Left hindlimb (tissue), 1 donor: ENCODE measurements around the gene TYSND1.
"Not testable (repeated sequence)": the region's sequence is repeated elsewhere in the genome, so short reads cannot be mapped to it uniquely, and the experiment has no call there.

Experiments used
- DNase-seq: peaks from one replicate; pipeline ENCODE4 v3.0.0-alpha.2; 2018

TYSND1 gene

DNA sequence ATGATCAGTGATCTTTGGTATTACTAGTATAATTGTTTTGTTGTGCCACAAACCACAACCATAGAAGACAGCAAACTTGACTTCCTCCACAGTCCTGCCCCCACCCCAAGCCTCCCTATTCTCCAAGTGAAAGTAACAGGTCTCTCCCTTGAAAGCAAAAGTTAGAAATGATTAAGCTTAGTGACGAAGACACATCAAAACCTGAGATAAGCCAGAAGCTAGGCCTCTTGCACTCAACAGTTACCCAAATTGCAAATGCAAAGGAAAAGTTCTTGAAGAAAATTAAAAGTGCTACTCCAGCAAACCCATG, 16.3 kb upstream of the TYSND1 start:
- DNase-seq, result no peak

DNA sequence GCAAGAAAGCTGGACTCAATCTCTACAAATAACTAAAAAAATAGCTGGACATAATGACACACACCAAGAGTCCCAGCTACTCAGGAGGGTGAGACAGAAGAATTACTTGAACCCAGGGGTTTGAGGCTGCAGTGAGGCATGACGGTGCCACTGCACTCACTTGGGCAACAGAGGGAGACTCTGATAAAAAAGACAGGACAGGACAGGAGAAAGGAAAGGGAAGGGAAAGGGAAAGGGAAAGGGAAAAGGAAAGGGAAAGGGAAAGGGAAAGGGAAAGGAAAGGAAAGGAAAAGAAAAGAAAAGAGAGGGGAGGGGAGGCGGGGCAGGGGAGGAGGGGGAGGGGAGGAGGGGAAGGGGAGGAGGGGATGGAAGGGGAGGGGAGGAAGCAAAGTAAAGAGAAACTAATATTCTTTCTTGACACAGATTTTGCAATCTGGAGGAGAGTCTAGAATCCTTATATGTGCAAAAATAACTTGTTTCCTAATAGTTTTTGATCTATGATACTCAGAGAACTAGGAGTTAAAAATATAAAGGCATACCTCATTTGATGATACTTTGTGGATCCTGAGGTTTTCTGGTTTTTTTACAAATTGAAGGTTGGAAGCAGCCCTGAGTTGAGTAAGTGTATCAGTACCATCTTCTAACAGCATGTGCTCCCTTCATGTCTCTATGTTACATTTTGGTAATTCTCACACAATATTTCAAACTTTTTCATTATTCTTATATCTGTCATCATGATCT, 15.8 kb upstream of the TYSND1 start:
- no peak for DNase-seq

DNA sequence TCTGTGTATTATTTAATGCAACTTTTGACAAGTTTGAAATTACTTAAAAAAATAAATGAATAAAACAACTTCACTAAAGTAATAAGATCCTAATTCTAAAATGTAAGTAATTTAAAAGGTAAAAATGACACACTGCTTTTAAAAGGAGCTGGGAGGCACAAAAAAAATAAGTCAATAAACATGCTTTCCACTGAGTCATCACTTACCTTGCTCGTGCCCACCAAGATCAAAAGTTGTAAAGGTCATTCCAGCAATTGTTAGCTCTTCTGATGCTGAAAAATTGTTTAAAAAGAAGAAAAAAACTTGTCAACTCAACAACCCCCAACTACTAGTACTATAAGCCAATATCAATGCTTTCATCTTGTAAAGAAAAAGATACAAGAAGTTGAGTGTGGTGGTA, 14.3 kb upstream of the TYSND1 start:
- DNase-seq, result no peak

DNA sequence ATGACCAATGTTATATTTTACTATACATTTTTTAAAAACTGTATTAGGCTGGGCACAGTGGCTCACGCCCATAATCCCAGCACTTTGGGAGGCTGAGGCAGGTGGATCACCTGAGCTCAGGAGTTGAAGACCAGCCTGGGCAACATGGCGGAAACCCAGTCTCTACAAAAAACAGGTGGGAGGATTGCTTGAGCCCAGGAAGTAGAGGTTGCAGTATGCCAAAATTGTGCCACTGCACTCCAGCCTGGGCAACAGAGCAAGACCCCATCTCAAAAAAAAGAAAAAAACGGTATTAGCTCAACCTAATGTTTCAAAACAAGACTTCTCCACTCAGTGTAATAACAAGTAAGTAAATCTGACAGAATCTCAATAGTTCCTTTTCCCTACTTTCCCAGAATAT, 12.9 kb upstream of the TYSND1 start:
- DNase-seq, result not testable (repeated sequence)

DNA sequence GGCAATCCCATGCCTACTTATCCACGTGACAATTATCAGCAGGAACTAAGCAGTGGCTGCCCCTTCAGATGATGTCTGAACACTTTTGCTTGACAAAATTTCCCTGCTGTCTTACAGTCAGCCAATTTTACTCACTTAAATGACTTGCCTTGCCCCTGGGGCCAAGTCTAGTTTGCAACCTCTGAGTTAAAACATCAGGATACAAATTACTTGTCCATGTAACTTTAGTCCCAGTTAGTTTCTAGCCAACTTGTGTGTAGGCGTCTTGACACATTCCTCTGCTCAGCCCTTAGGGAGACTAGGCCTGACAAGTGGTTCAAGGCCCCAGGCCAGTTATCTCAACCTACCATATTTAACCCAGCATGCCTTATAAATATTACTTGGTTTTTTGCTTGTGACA, 11.6 kb upstream of the TYSND1 start:
- DNase-seq, result no peak

DNA sequence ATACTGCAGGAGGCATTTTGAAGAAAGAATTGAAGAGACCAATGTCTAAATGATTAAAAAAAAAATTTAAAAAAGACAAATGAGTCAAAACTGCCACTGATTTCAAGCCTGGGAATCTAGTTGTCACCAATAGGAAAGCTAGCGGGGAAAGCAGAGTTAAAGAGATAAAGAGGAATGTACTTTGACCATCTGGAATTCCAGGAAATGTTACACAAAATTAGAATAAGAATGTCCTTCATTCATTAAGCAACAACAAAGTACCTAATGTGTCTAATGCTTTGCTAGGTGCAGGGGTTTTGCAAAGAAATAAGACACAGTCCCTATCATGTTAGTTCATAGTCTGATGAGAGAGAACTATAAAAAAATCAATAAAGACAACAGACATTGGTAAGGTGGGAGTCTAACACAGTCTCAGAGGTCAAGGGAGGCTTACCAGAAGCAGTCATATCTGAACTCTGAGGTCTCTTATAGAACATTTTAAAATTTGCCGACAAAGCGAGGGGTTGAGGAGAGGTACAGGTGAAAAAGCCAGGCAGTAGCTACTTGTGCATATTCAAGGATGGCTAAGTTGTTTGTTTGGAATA, 8.8 kb upstream of the TYSND1 start:
- no peak for DNase-seq

DNA sequence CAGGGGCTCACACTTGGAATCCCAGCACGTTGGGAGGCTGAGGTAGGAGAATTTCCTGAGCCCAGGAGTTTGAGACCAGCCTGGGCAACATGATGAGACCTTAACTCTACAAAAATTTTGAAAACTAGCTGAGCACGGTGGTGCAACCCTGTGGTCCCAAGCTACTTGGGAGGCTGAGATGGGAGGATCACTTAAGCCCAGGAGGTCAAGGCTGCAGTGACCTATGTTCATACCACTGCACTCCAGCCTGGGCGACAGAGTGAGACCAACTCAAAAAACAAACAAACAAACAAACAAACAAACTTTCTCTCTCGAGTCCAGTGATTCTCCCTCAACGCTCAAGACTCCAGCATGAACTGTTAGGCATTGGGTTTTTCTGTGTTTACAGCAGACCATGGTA, 2.0 kb upstream of the TYSND1 start:
- DNase-seq, result no peak

DNA sequence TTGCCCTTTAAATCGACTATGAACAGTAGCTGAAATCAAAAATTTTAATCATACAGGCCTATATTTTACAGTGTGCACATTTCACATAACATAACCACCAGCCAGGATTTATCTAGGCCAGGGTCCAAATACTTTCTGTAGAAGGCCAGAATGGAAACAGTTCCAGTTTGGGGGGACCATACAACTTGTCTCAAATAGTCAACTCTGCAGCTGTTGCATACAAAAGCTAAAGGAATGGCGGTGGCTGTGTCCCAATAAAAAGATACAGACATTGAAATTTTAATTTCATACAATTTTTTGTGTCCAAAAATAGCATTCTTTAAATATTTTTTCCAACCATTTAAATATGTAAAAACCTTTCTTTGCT, 742 bp upstream of the TYSND1 start:
- DNase-seq, result no peak

DNA sequence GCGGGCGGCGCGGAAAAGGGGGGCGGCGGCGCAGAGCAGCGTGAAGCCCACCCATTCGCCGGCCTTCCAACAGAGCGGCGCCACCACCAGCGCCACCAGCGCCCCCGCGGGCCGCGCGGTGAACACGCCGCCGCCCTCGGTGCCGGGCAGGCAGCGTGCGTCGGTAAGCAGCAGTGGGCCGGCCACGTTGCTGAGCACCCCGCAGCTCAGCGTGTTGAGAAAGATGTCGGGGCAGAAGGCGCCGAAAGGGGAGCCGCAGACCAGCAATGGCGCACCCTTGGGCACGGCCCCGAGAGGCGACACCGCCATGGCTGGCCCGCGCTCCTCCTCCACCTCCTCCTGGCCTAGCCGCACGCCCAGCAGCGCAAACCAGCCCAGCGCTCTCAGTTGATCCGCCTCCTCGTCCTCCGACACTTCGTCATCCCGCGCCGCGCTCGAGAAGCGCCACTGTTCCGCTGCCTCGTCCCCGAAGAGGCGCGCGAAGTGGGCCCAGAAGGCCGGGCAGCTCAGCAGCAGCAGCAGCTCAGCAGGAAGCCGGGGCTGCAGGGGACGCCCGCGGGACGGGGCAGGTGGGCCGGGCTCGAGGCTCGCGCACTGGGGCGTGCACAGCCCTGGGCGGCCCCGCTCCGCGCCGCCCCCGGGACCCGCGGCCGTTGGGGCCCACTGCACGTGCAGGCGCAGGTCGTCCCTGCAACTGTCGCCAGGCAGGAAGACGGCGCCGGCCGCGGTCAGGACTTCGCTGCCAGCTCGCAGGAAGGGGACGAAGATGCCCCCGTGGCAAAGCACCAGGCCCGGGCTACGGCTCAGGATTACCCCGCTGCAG, 623 bp downstream of the TYSND1 start:
- DNase-seq, result peak; percentile 72

DNA sequence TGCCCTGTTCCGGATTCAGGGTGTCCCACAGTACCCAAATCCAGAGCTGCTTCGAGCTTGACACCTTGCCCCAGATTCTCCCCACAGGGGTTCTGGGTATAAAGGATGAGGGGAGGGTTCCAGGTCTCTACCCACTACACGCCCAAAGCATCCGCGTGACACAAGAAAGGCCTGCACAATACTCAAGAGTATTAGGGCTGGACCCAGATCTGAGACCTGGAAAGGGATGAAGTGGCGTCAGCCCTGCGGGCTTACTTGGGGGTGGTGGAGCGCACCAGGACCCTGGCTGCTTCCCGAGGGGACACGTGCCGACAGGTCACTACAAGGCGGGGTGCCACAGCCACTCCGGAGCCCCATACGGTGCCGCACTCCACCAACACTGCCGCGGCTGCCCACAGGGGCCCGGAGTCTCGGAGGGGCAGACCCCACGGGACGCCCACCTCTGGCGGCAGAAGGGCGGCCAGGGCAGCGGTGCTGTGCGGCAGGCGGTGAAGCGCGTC, 1.3 kb downstream of the TYSND1 start:
- DNase-seq, result no peak

DNA sequence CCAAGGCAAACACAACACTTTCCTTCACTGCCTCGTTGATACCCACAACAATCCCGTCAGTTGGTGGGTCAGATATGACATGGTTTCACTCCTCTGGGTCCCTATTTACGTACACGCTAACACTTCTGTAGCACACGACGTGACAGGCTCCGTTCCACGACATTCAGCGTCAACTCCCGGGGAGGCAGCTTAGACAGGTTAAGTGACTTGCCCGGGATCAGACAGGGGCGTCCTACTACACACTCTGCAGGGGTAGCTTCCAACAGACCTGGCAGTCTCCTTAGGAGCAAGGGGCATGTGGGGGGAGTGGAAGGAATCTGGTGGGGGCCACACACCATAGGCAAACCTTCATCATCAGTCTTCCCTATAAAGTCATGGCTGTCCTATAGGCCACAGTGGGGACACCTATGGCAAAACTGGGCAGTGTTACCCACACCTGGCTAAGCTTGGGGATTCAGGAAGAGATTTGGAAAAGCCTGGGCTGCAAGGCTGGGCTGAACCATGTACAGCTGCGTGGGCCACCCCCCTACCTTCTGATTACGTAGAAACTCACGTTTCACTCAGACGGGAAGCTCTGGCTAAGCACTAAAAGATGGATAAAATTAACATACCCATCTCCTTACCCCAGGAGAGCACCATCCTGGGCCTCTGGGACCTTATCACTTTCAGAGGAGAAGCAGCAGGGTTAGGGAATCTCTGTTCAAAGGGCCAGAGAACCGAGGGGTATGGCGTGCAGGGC, 2.0 kb downstream of the TYSND1 start:
- DNase-seq, result no peak

DNA sequence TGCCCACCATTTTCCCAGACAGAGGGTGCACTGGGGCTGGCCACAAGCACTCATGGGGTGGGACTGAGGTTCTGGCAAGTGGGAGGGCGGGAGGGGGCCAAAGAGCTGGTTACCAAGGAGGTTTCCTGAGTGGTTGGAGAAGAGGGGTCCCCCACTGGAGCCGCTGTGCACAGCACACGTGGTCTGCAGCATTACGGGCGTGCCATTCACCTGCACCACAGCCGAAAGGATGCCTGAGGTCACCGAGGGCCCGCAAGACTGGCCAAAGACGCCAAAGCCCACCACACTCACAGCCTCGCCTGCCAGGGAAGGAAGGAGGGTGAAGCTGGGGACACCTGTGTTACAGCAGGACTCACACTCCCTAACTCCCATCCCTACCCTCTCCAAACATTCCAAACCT, 3.9 kb downstream of the TYSND1 start:
- no peak for DNase-seq

DNA sequence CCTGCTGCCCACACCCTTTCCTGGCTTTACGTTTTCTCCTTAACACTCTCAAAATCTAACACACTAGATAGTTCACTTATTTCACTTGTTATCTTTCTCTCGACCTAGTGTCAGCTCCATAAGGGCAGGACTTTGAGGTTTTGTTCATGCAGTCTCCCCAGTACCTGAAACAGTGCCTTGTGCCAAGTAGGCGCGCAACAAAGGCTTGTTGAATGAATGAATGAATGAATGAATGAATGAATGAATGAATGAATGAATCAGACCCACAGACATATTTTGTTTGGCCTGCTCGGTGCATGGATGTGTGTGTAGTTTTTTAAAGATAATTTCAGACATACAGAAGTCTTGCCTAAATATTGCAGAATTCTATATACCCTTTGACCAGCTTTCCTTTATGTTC, 6.2 kb downstream of the TYSND1 start:
- no peak for DNase-seq

DNA sequence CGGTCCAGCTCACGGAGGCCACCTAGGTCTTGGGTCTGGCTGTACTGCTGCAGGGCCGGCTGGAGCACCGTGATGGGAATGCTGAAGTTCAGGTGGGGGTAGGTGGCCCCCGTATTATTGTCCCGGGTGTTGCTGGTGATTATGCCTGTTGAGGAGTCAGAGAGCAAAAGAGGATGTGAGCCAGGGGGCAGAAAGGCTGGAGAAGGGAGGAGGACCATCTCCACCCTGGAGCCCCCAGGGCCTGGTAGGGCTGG, 6.6 kb downstream of the TYSND1 start:
- no peak for DNase-seq

DNA sequence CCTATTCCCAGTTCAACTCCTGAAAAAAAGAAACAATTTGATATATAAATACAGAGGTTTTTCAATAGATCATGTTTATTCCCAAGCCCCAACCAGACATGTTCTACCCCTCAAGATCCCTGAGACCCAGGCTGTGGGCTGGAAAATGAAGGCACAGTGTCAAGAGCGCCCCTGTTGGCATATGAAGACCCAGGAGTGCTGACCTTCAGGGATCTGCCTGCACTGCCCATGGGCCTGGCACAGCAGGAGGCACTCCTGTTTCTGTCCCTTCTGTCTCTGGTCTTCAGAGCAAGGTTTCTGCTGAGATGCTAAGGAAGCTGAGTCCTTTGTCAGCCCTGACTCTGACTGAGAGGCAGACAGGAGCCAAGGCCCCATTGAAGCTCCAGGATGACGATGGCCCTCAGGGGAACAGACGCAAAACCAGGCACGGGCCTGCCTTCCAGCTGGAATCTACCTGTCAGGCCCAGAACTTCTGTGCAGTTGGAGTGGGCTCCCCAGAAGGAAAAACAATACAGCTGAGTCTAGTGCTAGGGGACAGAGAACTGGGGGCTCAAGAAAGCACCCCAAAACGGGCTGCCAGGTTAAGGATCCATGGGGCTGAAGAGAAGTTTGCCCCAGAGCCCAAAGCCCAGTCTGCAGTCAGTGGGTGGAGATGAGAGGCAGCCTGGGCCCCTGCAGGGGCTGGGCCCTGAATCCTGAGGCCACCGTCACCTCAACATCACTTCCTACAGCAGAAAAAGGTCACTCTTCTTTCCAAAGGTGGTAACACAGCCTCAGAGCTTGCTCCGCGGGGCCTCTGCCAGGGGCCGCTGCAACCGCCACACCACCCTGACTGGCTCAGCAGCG, 7.1 kb downstream of the TYSND1 start:
- no peak for DNase-seq

DNA sequence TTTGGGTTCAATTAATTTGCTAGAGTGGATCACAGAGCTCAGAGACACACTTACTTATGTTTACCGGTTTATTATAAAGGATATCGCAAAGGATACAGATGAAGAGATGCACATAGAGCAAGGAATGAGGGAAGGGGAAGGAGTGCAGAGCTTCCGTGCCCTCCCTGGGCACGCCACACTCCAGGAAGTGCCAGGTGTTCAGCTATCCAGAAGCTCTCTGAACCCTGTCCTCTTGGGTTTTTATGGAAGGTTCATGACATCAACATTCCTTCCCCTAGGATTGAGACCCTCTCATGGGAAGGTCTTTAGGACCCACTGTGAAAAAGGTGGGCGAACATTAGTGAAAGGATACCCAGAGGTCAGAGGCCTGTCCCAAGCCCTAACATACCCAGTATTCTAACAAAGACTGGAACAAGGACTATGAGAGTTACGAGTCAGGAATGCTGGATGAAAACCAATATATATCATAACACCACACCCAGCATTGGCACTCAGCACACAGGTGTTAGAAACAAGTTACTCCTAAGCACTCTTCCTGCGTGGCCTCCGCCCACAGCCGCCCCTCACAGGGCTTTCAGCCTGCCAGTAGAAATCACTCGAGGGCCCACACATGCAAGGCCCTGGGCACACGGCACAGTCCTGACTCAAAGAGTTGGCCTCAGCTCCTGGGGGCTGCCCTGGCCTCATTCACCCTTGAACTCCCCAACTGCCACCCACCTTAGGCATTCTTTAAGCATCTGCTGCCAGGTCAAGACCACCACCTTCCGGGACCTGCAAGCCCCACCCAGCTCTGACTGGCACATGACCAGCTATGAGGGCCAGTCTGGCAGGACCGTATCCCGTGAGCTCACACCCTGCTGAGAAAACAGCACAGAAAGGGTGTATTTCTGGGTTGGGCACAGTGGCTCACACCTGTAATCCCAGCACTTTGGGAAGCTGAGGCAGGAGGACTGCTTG, 8.3 kb downstream of the TYSND1 start:
- no peak for DNase-seq

DNA sequence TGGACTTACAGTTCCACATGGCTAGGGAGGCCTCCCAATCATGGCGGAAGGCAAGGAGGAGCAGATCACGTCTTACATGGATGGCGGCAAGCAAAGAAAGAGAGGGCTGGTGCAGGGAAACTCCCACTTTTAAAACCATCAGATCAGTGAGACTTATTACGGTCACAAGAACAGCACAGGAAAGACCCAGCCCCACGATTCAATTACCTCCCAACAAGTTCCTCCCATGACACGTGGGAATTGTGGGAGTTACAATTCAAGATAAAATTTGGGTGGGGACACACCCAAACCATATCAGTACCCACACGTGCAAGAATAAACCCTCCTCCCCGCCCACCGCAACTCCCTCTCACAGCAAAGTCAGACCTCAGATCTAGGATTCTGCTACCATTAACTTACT, 9.4 kb downstream of the TYSND1 start:
- DNase-seq, result no peak

DNA sequence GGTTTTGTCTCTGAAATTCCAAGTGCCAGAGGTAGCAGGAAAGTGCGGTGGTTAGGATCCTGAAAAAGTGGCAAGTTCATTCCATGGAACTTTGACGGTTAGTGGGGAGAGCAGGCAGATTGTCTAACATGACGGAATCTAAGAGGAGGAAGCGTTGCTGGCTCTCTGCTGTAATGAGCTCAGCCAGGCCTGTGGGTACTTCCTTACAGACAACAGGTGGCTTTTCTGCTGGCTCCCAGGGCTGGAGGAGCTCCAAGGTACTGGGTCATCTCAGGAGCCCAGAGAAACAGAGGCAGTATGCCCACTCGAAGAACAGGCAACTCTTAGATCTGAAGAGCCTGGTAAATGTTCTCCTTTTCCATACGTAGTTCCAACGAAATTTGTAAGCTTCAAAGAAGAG, 10.8 kb downstream of the TYSND1 start:
- DNase-seq, result no peak

DNA sequence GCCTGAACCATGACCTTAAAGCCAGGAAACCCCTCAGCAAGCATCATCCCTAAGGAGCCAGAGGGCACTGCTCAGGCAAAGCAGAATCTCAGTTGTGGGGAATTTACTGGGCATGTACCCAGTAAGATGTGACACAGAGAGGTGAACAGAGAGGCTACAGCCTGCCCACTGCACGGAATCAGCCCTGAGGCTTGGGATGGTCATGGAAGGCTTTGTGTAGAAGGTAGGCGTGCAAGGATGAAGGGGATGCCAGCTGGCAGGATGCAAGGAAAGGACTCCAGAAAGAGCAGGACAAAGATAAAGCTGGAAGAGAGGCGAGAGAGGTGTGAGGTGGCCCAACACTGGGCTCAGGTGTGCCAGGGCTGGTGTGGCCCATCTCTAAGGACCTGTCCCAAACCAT, 11.5 kb downstream of the TYSND1 start:
- DNase-seq, result no peak

DNA sequence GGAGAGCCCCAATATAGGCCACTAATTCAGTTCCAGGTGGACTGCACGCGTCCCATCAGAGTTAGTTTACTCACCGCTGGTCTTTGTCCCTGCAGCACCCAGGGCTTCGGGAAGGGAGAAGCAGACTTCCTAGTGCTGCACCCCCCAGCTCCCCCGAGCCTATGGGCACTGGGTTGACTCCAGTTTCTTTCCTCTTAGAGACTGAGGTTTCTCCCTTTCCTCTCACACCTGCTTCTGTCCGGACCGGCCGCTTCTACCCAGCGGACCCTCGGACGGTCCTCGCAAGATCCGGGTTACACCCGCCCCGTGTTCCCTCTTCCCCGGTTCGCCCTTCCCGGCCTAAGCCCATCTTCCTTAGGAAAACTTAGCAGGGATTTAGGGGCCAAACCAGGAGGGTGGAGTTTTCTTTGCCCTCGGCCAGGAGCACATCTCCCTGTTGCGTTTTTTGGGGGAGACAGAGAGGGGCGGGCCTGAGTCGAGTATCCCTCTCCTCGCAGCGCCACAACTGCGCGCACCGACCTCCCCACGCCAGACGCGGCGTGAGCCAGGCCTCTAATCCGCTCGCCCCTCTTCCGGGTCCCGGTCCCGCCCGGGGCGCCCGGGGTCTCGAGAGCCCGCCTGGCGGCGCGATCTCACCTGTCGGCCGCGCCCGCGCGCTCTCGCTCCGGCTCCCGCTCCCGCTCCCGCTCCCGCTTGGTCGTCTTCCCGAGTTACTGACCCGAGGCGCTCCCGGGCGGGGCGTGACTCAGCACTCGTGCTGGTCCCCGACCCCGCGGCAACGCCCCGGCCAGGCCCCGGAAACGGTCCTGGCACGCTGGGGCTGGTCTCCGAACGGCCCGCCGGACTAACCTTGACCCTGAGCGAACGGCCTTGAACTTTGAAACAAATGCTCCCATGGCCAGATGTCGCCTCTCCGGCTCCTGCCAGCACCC, 14.1 kb downstream of the TYSND1 start, which contains the start of gene AIFM2:
TSS of gene AIFM2 (minus strand) at position 728 of the 932 bp plus-strand sequence. CDS start 8,741 bp downstream, outside the sequence.
- DNase-seq, result peak; percentile 62
